Mesothelial cell of epicardium (in vitro differentiated cells): Measurements from ENCODE around the gene PHF8. TPM values are rescaled to one million over a fixed set of nuclear protein-coding genes. Genes with fewer than 3 reads are reported as not detected.

Experiments used
- DNase-seq, 2 experiments: peaks; one replicate each; pipeline ENCODE4 v3.0.0; 2021; ENCODE audit warnings: low spot score in 2 of 2; ENCODE audit not compliant: unreplicated experiment in 2 of 2
- H3K27ac Mint-ChIP-seq: 2 replicates; pipeline ENCODE4 v1.8.0; 2021; ENCODE audit warnings: mixed read lengths
- H3K27me3 Mint-ChIP-seq: 2 replicates; pipeline ENCODE4 v1.8.0; 2021; ENCODE audit warnings: low read depth, mixed read lengths
- H3K36me3 Mint-ChIP-seq: 2 replicates; pipeline ENCODE4 v1.8.0; 2021; ENCODE audit warnings: mixed read lengths
- H3K4me1 Mint-ChIP-seq: 2 replicates; pipeline ENCODE4 v1.8.0; 2021; ENCODE audit warnings: mixed read lengths
- H3K4me3 Mint-ChIP-seq: 2 replicates; pipeline ENCODE4 v1.8.0; 2021; ENCODE audit warnings: mild to moderate bottlenecking, moderate library complexity, mixed read lengths
- H3K9me3 Mint-ChIP-seq: 2 replicates; pipeline ENCODE4 v1.8.0; 2021; ENCODE audit warnings: mixed read lengths
- CTCF ChIP-seq: fragments of 200-600 bp; sonication (generic); IDR thresholded peaks from one replicate; pipeline ENCODE4 v1.5.0; 2021; ENCODE audit warnings: antibody characterized with exemption; ENCODE audit not compliant: unreplicated experiment
- total RNA-seq: library from RNA; stranded (reverse); gene quantifications from 3 replicates; pipeline ENCODE4 v1.2.1, GENCODE V29; 2021

Gene PHF8
- total RNA-seq, 1 donor from 2014 or later = 52.2 TPM

GRCh38 chrX:53990171-53990570, 54.1 kb downstream of the PHF8 start:
- TF ChIP-seq CTCF = no peak
- Mint-ChIP-seq H3K9me3 (peaks cover 23% of the 10 kb centered on the region), H3K4me1 (no peaks in the 10 kb centered on the region), H3K27me3 (no peaks in the 10 kb centered on the region), H3K4me3 (no peak overlapping the region), H3K27ac (no peak overlapping the region), H3K36me3 (peaks cover 27% of the 10 kb centered on the region)
- no peak for DNase-seq

DNA sequence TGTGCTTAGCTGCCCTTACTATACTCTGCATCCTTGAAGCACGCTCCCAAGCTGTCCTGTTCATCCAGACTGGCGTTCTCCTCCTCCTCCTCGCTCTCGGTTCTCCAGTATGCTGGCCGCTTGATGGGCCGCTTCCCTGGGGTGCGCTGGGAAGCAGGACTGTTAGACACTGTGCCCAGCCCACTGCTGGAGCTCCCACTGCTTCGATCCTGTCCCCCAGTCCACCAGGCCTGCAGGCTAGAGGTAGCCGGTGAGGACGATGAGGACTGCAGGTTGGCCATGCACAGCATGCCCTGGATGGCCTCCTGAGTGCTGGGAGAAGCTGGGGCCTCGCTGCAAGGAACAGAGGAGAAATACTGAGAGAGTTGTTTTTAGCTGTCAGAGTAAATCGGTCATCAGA, 59.4 kb downstream of the PHF8 start:
- DNase-seq = no peak
- no peak for TF ChIP-seq CTCF
- Mint-ChIP-seq H3K4me1 (no peaks in the 10 kb centered on the region), H3K27ac (no peak overlapping the region), H3K36me3 (peaks cover 20% of the 10 kb centered on the region), H3K9me3 (peaks cover 23% of the 10 kb centered on the region), H3K4me3 (no peak overlapping the region), H3K27me3 (no peaks in the 10 kb centered on the region)

DNA sequence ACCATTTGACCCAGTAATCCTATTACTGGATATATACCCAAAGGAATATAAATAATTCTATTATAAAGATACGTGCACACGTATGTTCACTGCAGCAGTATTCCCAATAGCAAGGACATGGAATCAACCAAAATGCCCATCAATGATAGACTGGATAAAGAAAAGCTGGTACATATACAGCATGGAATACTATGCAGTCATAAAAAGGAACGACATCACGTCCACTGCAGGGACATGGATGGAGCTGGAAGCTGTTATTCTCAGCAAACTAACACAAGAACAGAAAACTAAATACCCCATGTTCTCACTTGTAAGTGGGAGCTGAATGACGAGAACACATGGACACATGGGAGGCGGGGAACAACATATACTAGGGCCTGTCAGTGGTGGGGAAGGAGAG, 69.7 kb downstream of the PHF8 start:
- Mint-ChIP-seq H3K27me3 (no peaks in the 10 kb centered on the region), H3K36me3 (peaks cover 64% of the 10 kb centered on the region), H3K27ac (no peak overlapping the region), H3K4me3 (no peak overlapping the region), H3K9me3 (peaks cover 52% of the 10 kb centered on the region), H3K4me1 (no peaks in the 10 kb centered on the region)
- TF ChIP-seq CTCF = no peak
- no peak for DNase-seq

GRCh38 chrX:53969540-53969939, 74.7 kb downstream of the PHF8 start:
- Mint-ChIP-seq H3K27me3 (no peaks in the 10 kb centered on the region), H3K36me3 (peaks cover 68% of the 10 kb centered on the region), H3K27ac (no peak overlapping the region), H3K9me3 (peaks cover 60% of the 10 kb centered on the region), H3K4me3 (no peak overlapping the region), H3K4me1 (no peaks in the 10 kb centered on the region)
- no peak for TF ChIP-seq CTCF
- DNase-seq = no peak

GRCh38 chrX:53950130-53950733, 94.0 kb downstream of the PHF8 start:
- H3K4me3 Mint-ChIP-seq = no peak overlapping the region
- peaks cover 30% of the 10 kb centered on the region for H3K36me3 Mint-ChIP-seq
- no peak for TF ChIP-seq CTCF
- peak overlapping the region; percentile 54 for H3K27ac Mint-ChIP-seq
- peaks cover 8% of the 10 kb centered on the region for H3K4me1 Mint-ChIP-seq
- no peak for DNase-seq
- H3K9me3 Mint-ChIP-seq = peaks cover 18% of the 10 kb centered on the region
- no peaks in the 10 kb centered on the region for H3K27me3 Mint-ChIP-seq

- Mint-ChIP-seq H3K27me3 (no peaks in the 10 kb centered on the region), H3K27ac (no peak overlapping the region), H3K36me3 (peaks cover 34% of the 10 kb centered on the region), H3K4me1 (peaks cover 6% of the 10 kb centered on the region), H3K4me3 (no peak overlapping the region), H3K9me3 (peaks cover 15% of the 10 kb centered on the region)
- TF ChIP-seq CTCF = no peak
- no peak for DNase-seq
Measured at GRCh38 chrX:53940180-53940579, 104.1 kb downstream of the PHF8 start.
